WTC11 (cell line): ENCODE measurements around the gene GPX4. TPM values are rescaled to one million over a fixed set of nuclear protein-coding genes. Genes with fewer than 3 reads are reported as not detected.
A peak's percentile ranks its signal among the peaks of the same experiment; 100 is the strongest.

Experiments used
- AR ChIP-seq: fragments of 250-450 bp; sonication (Bioruptor Pico); IDR thresholded peaks from 2 replicates; pipeline ENCODE4 v1.9.0; 2021; ENCODE audit warnings: mild to moderate bottlenecking
- ATF2 ChIP-seq: sonication (generic); formaldehyde crosslinking; IDR thresholded peaks from 2 replicates; pipeline ENCODE4 v1.8.1; 2022; ENCODE audit warnings: low read depth, missing genetic modification reagents, borderline replicate concordance
- CDX4 ChIP-seq: fragments of 250-450 bp; sonication (Bioruptor Pico); IDR thresholded peaks from 2 replicates; pipeline ENCODE4 v1.9.0; 2021; ENCODE audit warnings: moderate library complexity, mild to moderate bottlenecking, inconsistent platforms, borderline replicate concordance
- E2F5 ChIP-seq: sonication (generic); formaldehyde crosslinking; IDR thresholded peaks from 2 replicates; pipeline ENCODE4 v1.8.1; 2022; ENCODE audit warnings: mild to moderate bottlenecking, moderate library complexity, missing genetic modification reagents
- FOXK1 ChIP-seq: sonication (generic); formaldehyde crosslinking; IDR thresholded peaks from 2 replicates; pipeline ENCODE4 v1.8.0; 2022; ENCODE audit warnings: mild to moderate bottlenecking, moderate library complexity, missing genetic modification reagents
- FOXP1 ChIP-seq: sonication (generic); formaldehyde crosslinking; IDR thresholded peaks from 2 replicates; pipeline ENCODE4 v1.8.0; 2022; ENCODE audit warnings: missing genetic modification reagents, mild to moderate bottlenecking, moderate library complexity, borderline replicate concordance
- GABPB1 ChIP-seq: sonication (generic); formaldehyde crosslinking; IDR thresholded peaks from 2 replicates; pipeline ENCODE4 v1.8.1; 2023; ENCODE audit warnings: mild to moderate bottlenecking, missing genetic modification reagents
- HMGA2 ChIP-seq: fragments of 250-450 bp; sonication (Bioruptor Pico); IDR thresholded peaks from 2 replicates; pipeline ENCODE4 v1.4.0; 2021; ENCODE audit warnings: mild to moderate bottlenecking, moderate library complexity
- IRF2 ChIP-seq: sonication (generic); formaldehyde crosslinking; IDR thresholded peaks from 2 replicates; pipeline ENCODE4 v1.8.0; 2022; ENCODE audit warnings: low read depth, missing genetic modification reagents, borderline replicate concordance
- JAZF1 ChIP-seq: fragments of 250-450 bp; sonication (Bioruptor Pico); IDR thresholded peaks from 2 replicates; pipeline ENCODE4 v1.9.0; 2021; ENCODE audit warnings: moderate library complexity, mild to moderate bottlenecking, inconsistent platforms
- MAX ChIP-seq: sonication (generic); formaldehyde crosslinking; IDR thresholded peaks from 2 replicates; pipeline ENCODE4 v1.8.0; 2022; ENCODE audit warnings: mild to moderate bottlenecking, missing genetic modification reagents
- MYBL2 ChIP-seq: sonication (generic); formaldehyde crosslinking; IDR thresholded peaks from 2 replicates; pipeline ENCODE4 v1.8.1; 2023; ENCODE audit warnings: mild to moderate bottlenecking, moderate library complexity, missing genetic modification reagents
- NFYB ChIP-seq: sonication (generic); formaldehyde crosslinking; conservative IDR thresholded peaks from 2 replicates; pipeline ENCODE4 v1.8.0; 2022; ENCODE audit warnings: low read depth, missing genetic modification reagents
- NR1H2 ChIP-seq: sonication (generic); formaldehyde crosslinking; IDR thresholded peaks from 2 replicates; pipeline ENCODE4 v1.9.0; 2021; ENCODE audit warnings: mild to moderate bottlenecking, moderate library complexity, missing genetic modification reagents
- NR2C2 ChIP-seq: sonication (generic); formaldehyde crosslinking; IDR thresholded peaks from 2 replicates; pipeline ENCODE4 v1.8.0; 2022; ENCODE audit warnings: mild to moderate bottlenecking, missing genetic modification reagents
- PREB ChIP-seq: sonication (generic); formaldehyde crosslinking; IDR thresholded peaks from 2 replicates; pipeline ENCODE4 v1.8.1; 2022; ENCODE audit warnings: mild to moderate bottlenecking, missing genetic modification reagents, moderate library complexity, borderline replicate concordance
- RELA ChIP-seq: sonication (generic); formaldehyde crosslinking; IDR thresholded peaks from 2 replicates; pipeline ENCODE4 v1.8.1; 2022; ENCODE audit warnings: missing genetic modification reagents, mild to moderate bottlenecking, borderline replicate concordance
- RORB ChIP-seq: fragments of 250-450 bp; sonication (Bioruptor Pico); IDR thresholded peaks from 2 replicates; pipeline ENCODE4 v1.9.0; 2021; ENCODE audit warnings: mild to moderate bottlenecking
- SMAD4 ChIP-seq: sonication (generic); formaldehyde crosslinking; IDR thresholded peaks from 2 replicates; pipeline ENCODE4 v1.8.0; 2022; ENCODE audit warnings: mild to moderate bottlenecking, missing genetic modification reagents
- STAT6 ChIP-seq: sonication (generic); formaldehyde crosslinking; conservative IDR thresholded peaks from 2 replicates; pipeline ENCODE4 v1.8.1; 2023; ENCODE audit warnings: mild to moderate bottlenecking, low read depth, missing genetic modification reagents, moderate library complexity
- TEAD1 ChIP-seq: sonication (generic); formaldehyde crosslinking; IDR thresholded peaks from 2 replicates; pipeline ENCODE4 v1.8.0; 2022; ENCODE audit warnings: mild to moderate bottlenecking, missing genetic modification reagents
- TEAD4 ChIP-seq: sonication (generic); formaldehyde crosslinking; IDR thresholded peaks from 2 replicates; pipeline ENCODE4 v1.8.0; 2022; ENCODE audit warnings: mild to moderate bottlenecking, missing genetic modification reagents
- TP53 ChIP-seq: sonication (generic); formaldehyde crosslinking; IDR thresholded peaks from 2 replicates; pipeline ENCODE4 v1.8.1; 2023; ENCODE audit warnings: mild to moderate bottlenecking, missing genetic modification reagents
- ZNF121 ChIP-seq: sonication (generic); formaldehyde crosslinking; IDR thresholded peaks from 2 replicates; pipeline ENCODE4 v1.8.0; 2023; ENCODE audit warnings: missing genetic modification reagents
- ZNF232 ChIP-seq: sonication (generic); formaldehyde crosslinking; IDR thresholded peaks from 2 replicates; pipeline ENCODE4 v1.8.0; 2022; ENCODE audit warnings: mild to moderate bottlenecking, missing genetic modification reagents
- ZNF317 ChIP-seq: sonication (generic); formaldehyde crosslinking; IDR thresholded peaks from 2 replicates; pipeline ENCODE4 v1.8.1; 2023; ENCODE audit warnings: low read depth, mild to moderate bottlenecking, moderate library complexity, missing genetic modification reagents, borderline replicate concordance
- ZNF396 ChIP-seq: fragments of 250-450 bp; sonication (Bioruptor Pico); IDR thresholded peaks from 2 replicates; pipeline ENCODE4 v1.8.0; 2021; ENCODE audit warnings: mild to moderate bottlenecking, moderate library complexity, borderline replicate concordance
- ZNF416 ChIP-seq: fragments of 250-450 bp; sonication (Bioruptor Pico); IDR thresholded peaks from 2 replicates; pipeline ENCODE4 v1.9.0; 2021; ENCODE audit warnings: mild to moderate bottlenecking, inconsistent platforms
- ZSCAN18 ChIP-seq: fragments of 250-450 bp; sonication (Bioruptor Pico); IDR thresholded peaks from 2 replicates; pipeline ENCODE4 v2.1.2; 2022; ENCODE audit warnings: mild to moderate bottlenecking, moderate library complexity
- total RNA-seq: library from RNA; stranded (reverse); gene quantifications from 3 replicates; pipeline ENCODE4 v1.2.3, GENCODE V29; 2021

Gene GPX4
- total RNA-seq, 1 experiment from 2014 or later, result 363 TPM

GRCh38 chr19:1094978-1095701, 8.7 kb upstream of the GPX4 start, which contains the start of gene POLR2E (continued):
- TF ChIP-seq STAT6, result no peak
- TF ChIP-seq ZNF232 (CRISPR knock-in tag), result no peak; the same call in 1 of the 2 replicates
- no peak for TF ChIP-seq AR (CRISPR knock-in tag)
- TF ChIP-seq FOXK1 (CRISPR knock-in tag), result peak; percentile 72; the same call in 1 of the 2 replicates
- peak; percentile 74 for TF ChIP-seq MAX (CRISPR knock-in tag)
- TF ChIP-seq ZSCAN18 (CRISPR knock-in tag), result no peak
- no peak for TF ChIP-seq FOXP1 (CRISPR knock-in tag)
- no peak for TF ChIP-seq RELA
- TF ChIP-seq HMGA2 (CRISPR knock-in tag), result no peak
- TF ChIP-seq ZNF416, result no peak
- TF ChIP-seq CDX4 (CRISPR knock-in tag), result no peak
- TF ChIP-seq TP53 (CRISPR knock-in tag), result no peak
- TF ChIP-seq PREB (CRISPR knock-in tag), result no peak
- no peak for TF ChIP-seq TEAD1 (CRISPR knock-in tag)
- peak; percentile 60 for TF ChIP-seq GABPB1
- TF ChIP-seq ZNF121 (CRISPR knock-in tag), result no peak
- no peak for TF ChIP-seq NR2C2 (CRISPR knock-in tag)
- no peak for TF ChIP-seq ZNF317 (CRISPR knock-in tag)
- TF ChIP-seq SMAD4 (CRISPR knock-in tag), result no peak
- no peak for TF ChIP-seq RORB
- TF ChIP-seq NFYB (CRISPR knock-in tag), result no peak
- no peak for TF ChIP-seq NR1H2 (CRISPR knock-in tag)
- TF ChIP-seq MYBL2 (CRISPR knock-in tag), result no peak
- no peak for TF ChIP-seq JAZF1 (CRISPR knock-in tag)
- no peak for TF ChIP-seq IRF2
- TF ChIP-seq TEAD4, result no peak
- TF ChIP-seq E2F5 (CRISPR knock-in tag), result no peak
- TF ChIP-seq ZNF396 (CRISPR knock-in tag), result no peak
- TF ChIP-seq ATF2, result no peak
